ENCODE data around the gene SHC2.
"Not testable (repeated sequence)": the region's sequence is repeated elsewhere in the genome, so short reads cannot be mapped to it uniquely, and the experiment has no call there.

DNA sequence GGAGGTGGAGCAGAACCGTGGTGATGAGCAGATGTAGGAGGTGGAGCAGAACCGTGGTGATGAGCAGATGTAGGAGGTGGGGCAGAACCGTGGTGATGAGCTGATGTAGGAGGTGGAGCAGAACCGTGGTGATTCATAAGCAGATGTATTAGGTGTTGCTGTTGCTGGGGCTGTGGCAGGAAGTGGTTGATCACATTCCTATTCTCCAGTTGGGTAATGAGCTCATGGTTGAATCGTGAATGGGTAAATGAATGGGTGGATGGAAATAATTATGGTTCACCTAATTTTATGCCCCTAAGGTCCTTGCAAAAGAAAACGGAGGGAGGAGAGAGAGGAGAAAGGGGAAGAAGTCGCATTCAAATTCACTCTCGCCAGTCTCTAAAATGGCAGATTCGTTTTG, 78.3 kb downstream of the SHC2 start:
- TF ChIP-seq, protein P1, sequence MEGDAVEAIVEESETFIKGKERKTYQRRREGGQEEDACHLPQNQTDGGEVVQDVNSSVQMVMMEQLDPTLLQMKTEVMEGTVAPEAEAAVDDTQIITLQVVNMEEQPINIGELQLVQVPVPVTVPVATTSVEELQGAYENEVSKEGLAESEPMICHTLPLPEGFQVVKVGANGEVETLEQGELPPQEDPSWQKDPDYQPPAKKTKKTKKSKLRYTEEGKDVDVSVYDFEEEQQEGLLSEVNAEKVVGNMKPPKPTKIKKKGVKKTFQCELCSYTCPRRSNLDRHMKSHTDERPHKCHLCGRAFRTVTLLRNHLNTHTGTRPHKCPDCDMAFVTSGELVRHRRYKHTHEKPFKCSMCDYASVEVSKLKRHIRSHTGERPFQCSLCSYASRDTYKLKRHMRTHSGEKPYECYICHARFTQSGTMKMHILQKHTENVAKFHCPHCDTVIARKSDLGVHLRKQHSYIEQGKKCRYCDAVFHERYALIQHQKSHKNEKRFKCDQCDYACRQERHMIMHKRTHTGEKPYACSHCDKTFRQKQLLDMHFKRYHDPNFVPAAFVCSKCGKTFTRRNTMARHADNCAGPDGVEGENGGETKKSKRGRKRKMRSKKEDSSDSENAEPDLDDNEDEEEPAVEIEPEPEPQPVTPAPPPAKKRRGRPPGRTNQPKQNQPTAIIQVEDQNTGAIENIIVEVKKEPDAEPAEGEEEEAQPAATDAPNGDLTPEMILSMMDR (IDR thresholded peaks at IDR 0.05): not testable (repeated sequence)
- TF ChIP-seq POLR2AphosphoS5, POLR2A (IDR thresholded peaks at IDR 0.05): not testable (repeated sequence)

Data from stomach (tissue), 4 donors.